GM21786 (cell line): ENCODE data around the gene RHOB.
"Not testable (repeated sequence)": the region's sequence is repeated elsewhere in the genome, so short reads cannot be mapped to it uniquely, and the experiment has no call there.

Experiments used
- ATAC-seq: cut with Tn5 transposase; IDR thresholded peaks from one replicate; pipeline ENCODE4 v1.9.1; 2021; ENCODE audit not compliant: unreplicated experiment

The RHOB gene

GRCh38 chr2:20446917-20447436 lies at the start of gene RHOB:
TSS of gene RHOB (plus strand) at chr2:20447074. CDS start at chr2:20447466, 392 bp downstream.
- ATAC-seq = peak; percentile 93

DNA sequence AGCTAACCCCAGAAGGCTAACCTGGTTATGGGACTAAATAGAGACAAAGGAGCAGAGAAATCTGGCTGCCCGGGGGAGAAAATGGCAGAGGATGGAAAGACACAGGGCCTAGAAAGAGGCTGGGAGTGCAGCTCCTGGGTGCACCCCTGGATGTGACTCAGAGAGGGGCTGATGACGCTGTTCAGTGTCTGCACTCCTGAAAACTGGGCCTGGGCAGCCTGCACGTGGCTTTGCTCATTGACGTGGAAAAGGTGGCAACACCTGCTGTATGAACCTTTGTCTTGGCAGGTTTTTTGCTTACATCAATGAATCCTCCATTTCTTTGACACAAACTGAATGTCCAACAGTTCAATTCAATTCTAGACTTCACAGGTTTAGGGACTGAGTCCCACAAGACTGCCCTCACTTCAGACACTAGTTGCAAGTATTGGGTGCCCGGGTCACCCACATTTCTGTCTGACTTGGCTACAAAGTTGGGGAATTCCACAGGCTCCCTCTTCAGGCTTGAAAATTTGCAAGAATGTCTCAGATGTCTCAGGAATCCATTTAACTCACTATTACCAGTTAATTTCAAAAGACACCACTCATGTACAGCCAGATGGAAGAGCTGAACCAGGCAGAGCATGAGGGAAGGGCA lies 48.9 kb upstream of the RHOB start:
- no peak for ATAC-seq

DNA sequence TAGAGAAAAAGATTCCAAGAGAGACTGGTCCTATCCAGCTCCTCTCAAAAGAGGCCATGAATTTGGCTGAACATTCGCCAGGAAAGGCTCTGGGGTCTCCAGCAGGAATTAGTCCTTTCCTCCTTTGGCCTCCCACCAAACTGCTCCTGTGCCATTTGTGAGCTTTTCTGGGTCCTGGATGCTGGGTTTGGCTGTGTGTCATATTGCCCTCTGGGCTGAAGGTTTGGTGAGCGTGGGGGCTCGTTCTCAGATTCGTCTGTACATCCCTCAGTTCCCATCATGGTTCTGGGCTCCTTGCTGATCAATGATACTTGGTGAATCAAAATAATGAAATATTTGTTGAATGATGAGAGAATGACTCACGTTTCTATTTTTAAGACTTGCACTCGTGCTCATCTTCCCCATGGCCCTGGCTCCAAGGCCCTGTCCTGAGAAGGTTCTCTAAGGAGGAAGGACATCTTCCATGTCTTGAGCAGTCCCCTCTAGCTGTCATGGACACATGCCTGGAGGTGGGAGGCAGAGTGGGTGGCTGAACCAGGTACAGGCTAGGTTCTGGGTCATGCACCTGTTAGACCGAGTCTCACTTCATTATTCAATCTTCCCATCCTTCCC lies 47.8 kb upstream of the RHOB start:
- no peak for ATAC-seq

- ATAC-seq = no peak
Measured at GRCh38 chr2:20400306-20400705, 46.6 kb upstream of the RHOB start.

DNA sequence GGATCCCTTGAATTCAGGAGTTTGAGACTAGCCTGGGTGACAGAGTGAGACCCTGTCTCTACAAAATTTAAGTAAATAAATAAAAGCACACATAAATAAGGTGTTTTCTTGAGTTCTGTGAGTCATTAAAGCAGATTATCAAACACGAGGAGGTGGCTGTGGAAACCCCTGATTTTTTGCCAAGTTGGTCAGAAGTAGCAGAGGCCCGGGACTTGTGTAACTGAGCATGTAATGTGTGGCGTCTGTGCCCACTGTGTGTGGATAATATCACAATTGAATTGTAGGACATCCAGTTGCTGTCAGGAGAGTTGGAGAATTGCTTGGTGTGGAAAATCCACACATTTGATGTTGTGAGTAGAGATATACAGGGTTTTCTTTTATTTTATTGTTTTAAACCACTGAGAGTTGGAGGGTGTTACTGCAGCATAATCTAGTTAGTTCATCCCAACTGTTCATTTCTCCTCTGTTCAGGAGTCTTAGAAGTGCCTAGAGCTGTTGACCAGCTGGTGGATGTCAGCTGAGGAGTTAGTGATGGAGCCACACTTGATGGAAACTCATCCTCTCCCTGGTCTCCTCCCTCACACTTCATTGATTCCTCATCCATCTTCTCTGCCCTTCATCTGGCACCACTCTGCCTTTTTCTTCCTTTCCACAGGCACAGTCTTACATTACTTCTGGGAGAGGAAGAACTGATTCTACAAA lies 45.9 kb upstream of the RHOB start:
- no peak for ATAC-seq

GRCh38 chr2:20401489-20401835 lies 45.4 kb upstream of the RHOB start:
- ATAC-seq = no peak

- ATAC-seq = no peak
Measured at GRCh38 chr2:20403774-20404312, 43.0 kb upstream of the RHOB start.

DNA sequence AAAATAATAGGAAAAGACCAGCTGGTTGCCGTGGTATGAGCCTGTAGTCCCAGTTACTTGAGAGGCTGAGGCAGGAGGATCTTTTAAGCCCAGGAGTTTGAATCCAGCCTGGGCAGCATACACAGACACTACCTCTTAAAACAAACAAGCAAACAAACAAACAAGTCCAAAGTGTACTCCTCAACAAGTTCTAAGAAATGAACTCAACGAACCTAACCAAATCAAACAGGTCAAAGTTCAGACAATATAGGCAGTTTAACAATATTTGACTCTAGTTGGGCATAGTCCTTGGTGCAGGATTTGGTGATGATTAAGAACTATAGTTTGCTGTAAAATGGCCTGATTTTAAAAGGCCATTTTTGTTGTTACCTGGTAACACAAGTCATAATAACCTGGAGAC lies 41.9 kb upstream of the RHOB start:
- ATAC-seq = no peak

DNA sequence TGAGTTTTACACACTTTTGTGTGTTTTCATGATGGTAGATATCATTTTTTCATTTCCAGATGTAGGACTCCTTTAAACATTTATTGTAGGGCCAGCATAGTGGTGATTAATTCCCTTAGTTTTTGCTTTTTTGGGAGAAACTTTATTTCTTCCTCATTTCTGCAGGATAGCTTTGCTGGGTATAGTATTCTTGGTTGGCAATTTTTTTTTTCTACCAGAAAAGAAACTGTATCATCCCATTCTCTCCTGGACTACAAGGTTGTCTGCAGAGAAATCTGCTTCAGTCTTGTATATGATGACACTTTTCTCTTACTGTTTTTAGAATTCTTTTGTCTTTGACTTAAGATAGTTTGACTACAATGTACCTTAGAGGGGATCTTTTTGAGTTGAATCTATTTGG lies 37.8 kb upstream of the RHOB start:
- no peak for ATAC-seq

- ATAC-seq = no peak
Measured at GRCh38 chr2:20410556-20411277, 36.2 kb upstream of the RHOB start.

DNA sequence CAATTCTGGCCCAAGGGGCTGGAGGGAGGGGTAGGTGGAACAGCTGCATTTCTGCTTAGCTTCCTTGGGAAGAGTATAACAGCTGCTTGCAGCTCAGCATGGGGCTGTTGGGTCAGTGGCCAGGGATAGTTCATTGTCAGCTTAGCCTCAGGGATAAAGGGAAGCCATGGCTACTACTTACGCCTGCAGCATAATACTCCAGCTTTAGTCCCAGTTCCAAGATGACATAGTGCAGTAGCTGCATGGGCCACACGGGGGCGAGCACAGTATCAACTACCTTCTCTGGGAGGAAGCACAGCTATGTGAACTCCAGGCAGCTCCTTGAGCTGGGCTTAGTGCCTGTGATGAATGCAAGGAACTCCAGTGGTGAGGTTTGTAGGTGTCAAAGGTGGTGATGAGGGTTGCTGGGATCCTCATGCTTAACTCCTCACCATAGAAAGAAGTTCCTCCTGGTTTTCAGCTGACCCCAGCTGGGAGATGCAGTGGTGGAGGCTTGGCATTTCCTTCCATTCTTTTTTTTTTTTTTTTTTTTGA lies 35.4 kb upstream of the RHOB start:
- ATAC-seq = peak; percentile 99

GRCh38 chr2:20414806-20415205 lies 32.1 kb upstream of the RHOB start:
- ATAC-seq = no peak

DNA sequence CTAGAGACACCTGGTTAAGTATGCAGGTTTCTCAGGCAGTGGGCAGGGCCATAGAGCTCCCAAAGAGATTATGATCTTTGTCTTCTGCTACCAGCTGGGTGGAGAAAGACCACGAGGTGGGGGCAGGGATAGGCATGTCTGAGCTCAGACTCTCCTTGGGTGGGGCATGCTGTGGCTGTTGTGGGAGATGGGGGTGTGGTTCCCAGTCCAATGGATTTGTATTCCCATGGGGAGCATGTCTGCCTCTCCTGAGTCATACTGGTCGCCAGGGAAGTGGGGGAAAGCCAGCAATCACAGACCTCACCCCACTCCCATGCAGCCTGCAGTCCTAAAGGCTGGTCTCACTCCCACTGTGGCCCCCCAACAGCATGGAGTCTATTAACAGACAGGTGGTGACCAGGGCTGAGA lies 31.4 kb upstream of the RHOB start:
- no peak for ATAC-seq

- no peak for ATAC-seq
Measured at GRCh38 chr2:20416723-20417122, 30.2 kb upstream of the RHOB start.

DNA sequence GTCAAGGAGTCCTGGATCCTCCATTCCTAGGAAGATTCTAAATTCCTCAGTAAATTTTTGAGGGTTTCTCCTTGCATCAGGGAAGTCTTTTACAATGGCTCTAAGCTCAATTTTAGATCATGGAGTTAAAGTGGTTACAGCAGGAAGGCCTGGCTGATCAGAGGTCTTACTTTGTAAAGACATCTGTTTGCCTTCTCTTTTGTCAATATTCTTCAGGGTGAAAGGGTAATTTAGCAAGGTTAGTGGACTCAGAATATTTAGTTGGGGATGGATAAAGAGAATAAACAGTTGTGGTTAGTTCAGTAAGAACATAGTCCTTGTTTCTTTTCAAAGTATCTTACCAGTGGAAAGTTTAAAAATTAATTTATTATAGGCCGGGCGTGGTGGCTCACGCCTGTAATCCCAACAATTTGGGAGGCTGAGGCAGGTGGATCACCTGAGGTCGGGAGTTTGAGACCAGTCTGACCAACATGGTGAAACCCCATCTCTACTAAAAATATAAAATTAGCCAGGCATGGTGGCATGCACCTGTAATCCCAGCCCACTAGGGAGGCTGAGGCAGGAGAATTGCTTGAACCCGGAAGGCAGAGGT lies 29.5 kb upstream of the RHOB start:
- not testable (repeated sequence) for ATAC-seq

GRCh38 chr2:20418519-20418918 lies 28.4 kb upstream of the RHOB start:
- no peak for ATAC-seq

DNA sequence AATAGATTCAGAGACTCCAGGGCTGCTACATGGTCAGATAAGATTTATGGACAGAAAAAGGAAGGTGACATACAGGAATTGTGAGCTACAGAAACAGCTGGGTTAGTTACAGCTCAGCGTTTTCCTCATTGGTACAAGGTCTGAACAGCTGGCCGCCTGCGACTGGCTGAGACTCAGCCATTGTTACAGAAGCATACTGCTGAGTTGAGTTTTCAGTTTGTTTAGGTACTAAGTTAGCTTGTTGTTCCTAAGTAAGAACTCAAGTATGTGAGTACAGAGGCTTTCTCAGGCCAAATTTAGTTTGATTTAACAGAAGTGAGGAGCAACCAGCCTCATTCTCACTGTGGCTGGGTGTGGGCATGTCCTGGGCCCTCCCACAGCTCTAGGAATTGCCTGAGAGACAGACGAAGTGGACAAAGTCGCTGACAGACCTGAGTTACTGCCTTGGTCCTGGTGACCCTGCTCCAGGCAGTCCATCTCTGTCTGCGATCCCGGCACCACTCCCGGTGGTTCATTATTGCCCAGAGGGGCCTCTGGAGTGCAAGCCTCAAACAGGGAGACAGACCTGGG lies 27.8 kb upstream of the RHOB start:
- no peak for ATAC-seq

- no peak for ATAC-seq
Measured at GRCh38 chr2:20419752-20420151, 27.1 kb upstream of the RHOB start.

GRCh38 chr2:20421336-20421987 lies 25.4 kb upstream of the RHOB start:
- no peak for ATAC-seq

- no peak for ATAC-seq
Measured at GRCh38 chr2:20421988-20422370, 24.9 kb upstream of the RHOB start.
